AG20443 (cell line): ENCODE results near the gene KDM4C.

ENCODE experiments used
- DNase-seq: peaks from one replicate; pipeline ENCODE4 v3.0.0; 2012; ENCODE audit warnings: low spot score, mixed read lengths

KDM4C gene

GRCh38 chr9:7045361-7045760 lies 287.6 kb downstream of the KDM4C start:
- peak; percentile 18 for DNase-seq

- DNase-seq = no peak
Measured at GRCh38 chr9:7051711-7052110, 293.9 kb downstream of the KDM4C start.

- DNase-seq = no peak
Measured at GRCh38 chr9:7053903-7054302, 296.1 kb downstream of the KDM4C start.

GRCh38 chr9:7055171-7055903 lies 297.6 kb downstream of the KDM4C start:
- DNase-seq = no peak

- no peak for DNase-seq
Measured at GRCh38 chr9:7056254-7056653, 298.5 kb downstream of the KDM4C start.

- DNase-seq = no peak
Measured at GRCh38 chr9:7058473-7058872, 300.7 kb downstream of the KDM4C start.

GRCh38 chr9:7067169-7067568 lies 309.4 kb downstream of the KDM4C start:
- no peak for DNase-seq

GRCh38 chr9:7071916-7072315 lies 314.1 kb downstream of the KDM4C start:
- no peak for DNase-seq

- no peak for DNase-seq
Measured at GRCh38 chr9:7073706-7074105, 315.9 kb downstream of the KDM4C start.

GRCh38 chr9:7075154-7075553 lies 317.4 kb downstream of the KDM4C start:
- DNase-seq = no peak

- DNase-seq = no peak
Measured at GRCh38 chr9:7079051-7079450, 321.3 kb downstream of the KDM4C start.

GRCh38 chr9:7081065-7081600 lies 323.4 kb downstream of the KDM4C start:
- DNase-seq = no peak

GRCh38 chr9:7083192-7083591 lies 325.4 kb downstream of the KDM4C start:
- no peak for DNase-seq

- DNase-seq = no peak
Measured at GRCh38 chr9:7085357-7085756, 327.6 kb downstream of the KDM4C start.

- DNase-seq = no peak
Measured at GRCh38 chr9:7086389-7086788, 328.6 kb downstream of the KDM4C start.

GRCh38 chr9:7088611-7089010 lies 330.8 kb downstream of the KDM4C start:
- no peak for DNase-seq

GRCh38 chr9:7089406-7090193 lies 331.8 kb downstream of the KDM4C start:
- no peak for DNase-seq

- DNase-seq = no peak
Measured at GRCh38 chr9:7093040-7093439, 335.3 kb downstream of the KDM4C start.

- DNase-seq = peak; percentile 15
Measured at GRCh38 chr9:7094052-7094451, 336.3 kb downstream of the KDM4C start.

GRCh38 chr9:7094576-7094975 lies 336.8 kb downstream of the KDM4C start:
- no peak for DNase-seq

GRCh38 chr9:7095058-7095457 lies 337.3 kb downstream of the KDM4C start:
- no peak for DNase-seq

- DNase-seq = no peak
Measured at GRCh38 chr9:7097040-7097715, 339.4 kb downstream of the KDM4C start.
